AG04450 (cell line): ENCODE measurements around the gene FAM53B. TPM values are rescaled to one million over a fixed set of nuclear protein-coding genes. Genes with fewer than 3 reads are reported as not detected.

ENCODE experiments used
- CTCF ChIA-PET: fragments of 300-600, 350-600 bp; formaldehyde crosslinking; extraction: SDS; loops from one replicate; lab custom pipeline; 2022; ENCODE audit warnings: antibody characterized with exemption, inconsistent platforms; lab: Charles Lee
- POLR2A ChIA-PET: fragments of 350-600 bp; formaldehyde crosslinking; extraction: SDS; loops from one replicate; lab custom pipeline; 2021; ENCODE audit warnings: antibody characterized with exemption, inconsistent platforms; lab: Yijun Ruan, JAX
- DNase-seq: peaks from one replicate; pipeline ENCODE4 v3.0.0-alpha.2; 2011; ENCODE audit warnings: low read depth, low spot score
- H3K27ac ChIP-seq: one replicate; pipeline ENCODE4 v1.5.1; 2012; ENCODE audit warnings: low read depth, low read length, control low read depth
- H3K27me3 ChIP-seq: one replicate; pipeline ENCODE4 v1.6.0; 2012; ENCODE audit warnings: low read length; ENCODE audit not compliant: control insufficient read depth, insufficient read depth
- H3K4me3 ChIP-seq: 2 replicates; pipeline ENCODE4 v1.5.1; 2011; ENCODE audit warnings: mild to moderate bottlenecking, low read depth, low read length, control low read depth
- H3K9me3 ChIP-seq: 2 replicates; pipeline ENCODE4 v1.5.1; 2012; ENCODE audit warnings: low read length; ENCODE audit not compliant: control insufficient read depth, insufficient read depth
- CTCF ChIP-seq: IDR thresholded peaks from 2 replicates; pipeline ENCODE4 v1.5.1; 2011; ENCODE audit warnings: low read depth, low read length, control low read depth, inconsistent platforms
- polyA plus RNA-seq: library from polyadenylated mRNA; depleted of rRNA; stranded (reverse); fragments of >200 nt; gene quantifications from 2 replicates; pipeline ENCODE4 v1.2.3, GENCODE V29; 2011

Gene FAM53B
- polyA plus RNA-seq, 1 experiment = 4.1 TPM

GRCh38 chr10:124719213-124719851, 24.8 kb downstream of the FAM53B start:
- ChIA-PET POLR2A (no interaction called here), CTCF (interaction anchor here (0.6 to 1.1 kb wide), 5 partner anchors 11 to 1495 kb away, joined by 3 to 6 read pairs (median 3); no protein-coding TSS in a partner anchor)
- peak; percentile 37 for TF ChIP-seq CTCF
- H3K27ac ChIP-seq = no peak overlapping the region
- H3K4me3 ChIP-seq = no peak overlapping the region
- H3K9me3 ChIP-seq = no peaks in the 10 kb centered on the region; the same call in 1 of the 2 replicates
- DNase-seq = no peak
- no peaks in the 10 kb centered on the region for H3K27me3 ChIP-seq

- CTCF ChIA-PET = interaction anchor here (0.6 to 1.4 kb wide), 2 partner anchors 23 to 1496 kb away, joined by 3 to 6 read pairs; no protein-coding TSS in a partner anchor
- POLR2A ChIA-PET = interaction anchor here (0.6 kb wide), 1 partner anchor 244 kb away, joined by 13 read pairs; no protein-coding TSS in a partner anchor
- H3K27ac ChIP-seq = no peak overlapping the region
Observed at GRCh38 chr10:124717911-124718741, 26.1 kb downstream of the FAM53B start.

GRCh38 chr10:124717041-124717757, 27.0 kb downstream of the FAM53B start:
- H3K4me3 ChIP-seq = no peak overlapping the region
- CTCF ChIA-PET = no interaction called here
- DNase-seq = no peak
- POLR2A ChIA-PET = no interaction called here
- H3K27me3 ChIP-seq = no peaks in the 10 kb centered on the region
- no peak for TF ChIP-seq CTCF
- H3K27ac ChIP-seq = no peak overlapping the region
- no peaks in the 10 kb centered on the region for H3K9me3 ChIP-seq

More at GRCh38 chr10:124717911-124718741, 26.1 kb downstream of the FAM53B start:
- H3K4me3 ChIP-seq = no peak overlapping the region
- no peaks in the 10 kb centered on the region for H3K9me3 ChIP-seq
- TF ChIP-seq CTCF = no peak
- H3K27me3 ChIP-seq = no peaks in the 10 kb centered on the region
- no peak for DNase-seq

GRCh38 chr10:124716369-124716768, 27.8 kb downstream of the FAM53B start:
- Histone ChIP-seq H3K4me3 (no peak overlapping the region), H3K27ac (no peak overlapping the region), H3K9me3 (no peaks in the 10 kb centered on the region), H3K27me3 (no peaks in the 10 kb centered on the region)
- no peak for TF ChIP-seq CTCF
- POLR2A ChIA-PET = no interaction called here
- DNase-seq = no peak
- CTCF ChIA-PET = no interaction called here
